ENCODE data around the gene LAMA2. TPM values are rescaled to one million over a fixed set of nuclear protein-coding genes. Genes with fewer than 3 reads are reported as not detected.

The LAMA2 gene
- polyA plus RNA-seq, 1 of the 3 experiments (the other 2 are of a cell fraction), result 0.92 TPM

- no peaks in the 10 kb centered on the region for H3F3A ChIP-seq (replicated peaks; ENCODE audit: insufficient read depth)
- no peak for TF ChIP-seq GATA2 (CRISPR knock-in tag; IDR thresholded peaks at IDR 0.05)
- no peak for TF ChIP-seq ELF1 (IDR thresholded peaks at IDR 0.05)
- TF ChIP-seq SMC3 (IDR thresholded peaks at IDR 0.05; ENCODE audit: low read depth, low read length), result no peak
- TF ChIP-seq FOSL2 (IDR thresholded peaks at IDR 0.05; ENCODE audit: borderline replicate concordance, low read depth), result no peak
- no peak for TF ChIP-seq USF2 (IDR thresholded peaks at IDR 0.05; ENCODE audit: borderline replicate concordance, low read depth, low read length)
- no peak for TF ChIP-seq EZH2phosphoT487 (IDR thresholded peaks at IDR 0.05; ENCODE audit: borderline replicate concordance, low read depth)
- no peak for TF ChIP-seq NFIC (IDR thresholded peaks at IDR 0.05; ENCODE audit: borderline replicate concordance)
- TF ChIP-seq JUND (IDR thresholded peaks at IDR 0.05), result no peak
- TF ChIP-seq EP300 (IDR thresholded peaks at IDR 0.05; ENCODE audit: borderline replicate concordance in 1 of 2, low read depth in 1 of 2, low read length in 1 of 2), result no peak
- no peak for TF ChIP-seq POLR2AphosphoS5 (IDR thresholded peaks at IDR 0.05; ENCODE audit: low read depth, low read length)
- no peak for TF ChIP-seq TEAD4 (IDR thresholded peaks at IDR 0.05; ENCODE audit: borderline replicate concordance, insufficient read depth)
- TF ChIP-seq FOXM1 (IDR thresholded peaks at IDR 0.05; ENCODE audit: low read depth), result no peak
- no peak for TF ChIP-seq CTCF (IDR thresholded peaks at IDR 0.05)
- ChIA-PET CTCF (no interaction called here), POLR2A (no interaction called here)
- H3K9ac ChIP-seq, result no peak overlapping the region
- H2AFZ ChIP-seq (ENCODE audit: low read depth), result no peak overlapping the region
- no peak overlapping the region for H3K4me2 ChIP-seq
- H4K20me1 ChIP-seq (ENCODE audit: insufficient read depth), result no peaks in the 10 kb centered on the region
- H3K4me3 ChIP-seq (ENCODE audit: low read depth in 2 of 2, low read length in 1 of 2), result no peak overlapping the region
- H3K9me3 ChIP-seq, result no peaks in the 10 kb centered on the region
- H3K27ac ChIP-seq (ENCODE audit: low read depth in 2 of 2, low read length in 1 of 2), result no peak overlapping the region
- no peaks in the 10 kb centered on the region for H3K79me2 ChIP-seq (ENCODE audit: insufficient read depth)
- H3K4me1 ChIP-seq (ENCODE audit: control insufficient read depth in 1 of 2, insufficient read depth in 2 of 2, low read depth in 1 of 2, low read length in 1 of 2), result no peaks in the 10 kb centered on the region
- H3K36me3 ChIP-seq (replicated peaks in 1 of 2; ENCODE audit: control insufficient read depth in 1 of 2, insufficient read depth in 2 of 2, low read length in 1 of 2), result no peaks in the 10 kb centered on the region
- WGBS (ENCODE audit: low lambda C conversion rate), result 21% methylated on average over 2 of the region's 2 CpGs
- no peaks in the 10 kb centered on the region for H3K9me2 ChIP-seq
- no peak for DNase-seq
- no peaks in the 10 kb centered on the region for H3K27me3 ChIP-seq (ENCODE audit: insufficient read depth)
These were observed 38.3 kb upstream of the LAMA2 start for GRCh38 chr6:128844598-128844997.

GRCh38 chr6:128847431-128848210 lies 35.3 kb upstream of the LAMA2 start:
- no peak overlapping the region for H3K27ac ChIP-seq (ENCODE audit: low read depth in 2 of 2, low read length in 1 of 2)
- no peaks in the 10 kb centered on the region for H4K20me1 ChIP-seq (ENCODE audit: insufficient read depth)
- H3K79me2 ChIP-seq (ENCODE audit: insufficient read depth), result no peaks in the 10 kb centered on the region
- no peak overlapping the region for H3K9ac ChIP-seq
- H3K4me2 ChIP-seq, result no peak overlapping the region
- no peaks in the 10 kb centered on the region for H3K36me3 ChIP-seq (replicated peaks in 1 of 2; ENCODE audit: control insufficient read depth in 1 of 2, insufficient read depth in 2 of 2, low read length in 1 of 2)
- CTCF ChIA-PET, result interaction anchor here (1.3 kb wide), 1 partner anchor 10 kb away, joined by 3 read pairs; no protein-coding TSS in a partner anchor
- WGBS (ENCODE audit: low lambda C conversion rate), result 50% methylated on average over 4 of the region's 4 CpGs
- no peak for DNase-seq
- H3K27me3 ChIP-seq (ENCODE audit: insufficient read depth), result no peaks in the 10 kb centered on the region
- H3K9me2 ChIP-seq, result no peaks in the 10 kb centered on the region
- H3K9me3 ChIP-seq, result no peaks in the 10 kb centered on the region
- POLR2A ChIA-PET, result no interaction called here
- H3F3A ChIP-seq (replicated peaks; ENCODE audit: insufficient read depth), result no peaks in the 10 kb centered on the region
- no peak overlapping the region for H3K4me3 ChIP-seq (ENCODE audit: low read depth in 2 of 2, low read length in 1 of 2)
- no peaks in the 10 kb centered on the region for H3K4me1 ChIP-seq (ENCODE audit: control insufficient read depth in 1 of 2, insufficient read depth in 2 of 2, low read depth in 1 of 2, low read length in 1 of 2)
- H2AFZ ChIP-seq (ENCODE audit: low read depth), result no peak overlapping the region
- TF ChIP-seq USF2 (IDR thresholded peaks at IDR 0.05; ENCODE audit: borderline replicate concordance, low read depth, low read length) (no peak), FOXJ3 (CRISPR knock-in tag; IDR thresholded peaks at IDR 0.05) (no peak), RAD21 (IDR thresholded peaks at IDR 0.05; ENCODE audit: low read length) (no peak), MXI1 (IDR thresholded peaks at IDR 0.05; ENCODE audit: low read depth, low read length) (no peak), FOXM1 (IDR thresholded peaks at IDR 0.05; ENCODE audit: low read depth) (no peak), PBX3 (IDR thresholded peaks at IDR 0.05) (no peak), CHD2 (IDR thresholded peaks at IDR 0.05; ENCODE audit: low read length, partially characterized antibody) (no peak), YY1 (IDR thresholded peaks at IDR 0.05; ENCODE audit: low read depth) (no peak), GATA2 (CRISPR knock-in tag; IDR thresholded peaks at IDR 0.05) (no peak), RXRA (IDR thresholded peaks at IDR 0.05; ENCODE audit: borderline replicate concordance, low read depth) (no peak), EP300 (IDR thresholded peaks at IDR 0.05; ENCODE audit: borderline replicate concordance in 1 of 2, low read depth in 1 of 2, low read length in 1 of 2) (no peak), SIN3A (IDR thresholded peaks at IDR 0.05; ENCODE audit: borderline replicate concordance, low read depth, low read length) (no peak), SMC3 (IDR thresholded peaks at IDR 0.05; ENCODE audit: low read depth, low read length) (no peak), FOSL2 (IDR thresholded peaks at IDR 0.05; ENCODE audit: borderline replicate concordance, low read depth) (no peak), TEAD4 (IDR thresholded peaks at IDR 0.05; ENCODE audit: borderline replicate concordance, insufficient read depth) (no peak)

Data from SK-N-SH (cell line).